Fibroblast of skin of left biceps (primary cell): ENCODE data around the gene CFAP92.
A peak's percentile ranks its signal among the peaks of the same experiment; 100 is the strongest.

ENCODE experiments used
- DNase-seq, 2 experiments: peaks; one replicate each; pipeline ENCODE4 v3.0.0-alpha.2; 2013; ENCODE audit warnings: low read depth in 2 of 2

Gene CFAP92

DNA sequence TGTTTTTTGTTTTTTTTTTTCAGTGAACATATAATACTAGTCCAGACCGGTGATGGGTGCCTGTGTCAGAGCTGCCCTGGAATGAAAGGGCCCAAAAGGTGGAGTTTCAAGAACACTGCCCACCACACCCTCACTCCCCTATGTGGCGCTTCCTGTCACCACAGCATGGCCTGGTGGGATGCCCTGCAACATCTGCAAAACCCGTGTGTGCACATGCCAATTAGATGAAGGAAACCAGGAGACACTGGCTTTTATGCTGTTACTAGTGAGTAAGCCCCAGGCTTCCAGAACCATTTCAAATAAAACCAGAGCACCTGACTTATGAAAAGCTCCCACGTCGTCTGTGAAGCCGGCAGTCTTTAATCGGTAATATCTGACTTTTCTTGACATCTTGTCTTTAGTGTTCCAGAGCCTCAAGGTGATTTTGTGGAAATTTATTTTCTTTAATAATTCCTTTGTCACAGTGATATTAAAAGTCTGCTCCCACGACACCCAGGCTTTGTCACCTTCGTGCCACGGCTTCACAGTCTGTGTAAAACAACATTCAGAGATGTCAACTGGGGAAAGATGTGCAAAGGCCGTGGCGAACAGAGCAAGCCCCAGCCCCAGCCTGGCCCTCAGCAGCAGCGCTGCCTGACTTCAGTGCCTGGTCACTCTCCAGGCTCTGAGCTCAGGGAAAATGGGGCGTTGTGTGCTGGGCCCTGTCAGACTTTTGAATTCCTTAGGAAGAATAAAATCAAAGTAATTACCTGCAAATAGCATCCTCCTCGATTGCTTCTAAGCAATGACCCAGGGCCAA lies 6.4 kb downstream of the CFAP92 start:
- no peak for DNase-seq

DNA sequence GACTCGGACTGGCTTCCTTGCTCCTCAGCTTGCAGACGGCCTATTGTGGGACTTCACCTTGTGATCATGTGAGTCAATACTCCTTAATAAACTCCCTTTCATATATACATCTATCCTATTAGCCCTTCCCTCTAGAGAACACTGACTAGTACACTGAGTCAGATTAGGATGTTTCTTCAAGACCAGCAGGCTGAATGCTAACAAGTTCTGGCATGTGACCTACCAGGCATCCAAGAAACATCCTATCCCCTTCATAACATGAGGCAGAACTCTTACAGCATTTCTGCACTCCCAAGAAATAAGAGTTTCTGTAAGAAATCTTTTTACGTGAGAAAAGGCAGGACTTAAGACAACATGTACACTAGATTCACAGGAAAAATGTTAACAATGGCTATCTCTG lies 9.3 kb downstream of the CFAP92 start:
- DNase-seq, result no peak

DNA sequence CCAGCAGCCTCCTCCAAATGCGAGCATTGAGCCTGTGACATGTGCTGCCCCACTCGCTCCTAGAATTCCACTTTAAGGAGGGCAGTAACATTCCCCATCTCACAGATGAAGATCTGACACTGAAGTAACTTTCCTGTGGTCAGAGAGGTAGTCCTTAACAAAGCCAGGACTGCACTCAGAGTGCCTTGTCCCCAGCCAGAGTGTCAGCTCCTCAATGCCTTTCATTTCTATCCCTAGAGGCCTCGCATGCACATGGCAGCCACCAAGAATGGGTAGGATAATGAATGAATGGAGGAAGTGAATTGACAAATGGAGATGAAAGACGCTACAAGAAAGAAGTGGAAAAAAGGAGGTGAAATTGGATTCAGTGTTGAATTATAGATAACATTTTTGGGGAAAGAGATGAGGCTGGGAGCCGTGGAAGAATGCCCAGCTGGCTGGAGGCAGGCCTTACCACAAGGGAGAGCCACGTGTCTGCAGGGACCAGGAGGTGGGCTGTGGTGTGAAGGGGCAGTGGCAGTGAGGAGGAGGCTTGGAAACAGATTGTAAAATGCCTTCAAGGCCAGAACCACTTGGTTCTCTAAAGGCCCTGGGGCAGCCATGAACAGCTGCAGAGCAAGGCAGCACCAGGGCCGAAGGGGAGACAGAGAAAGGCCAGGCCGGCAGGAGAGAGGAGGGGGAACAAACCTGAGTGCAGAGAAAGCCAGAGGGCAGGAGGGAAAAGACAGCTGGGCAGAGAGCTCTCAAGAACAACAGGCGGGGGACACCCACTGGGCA lies 10.4 kb downstream of the CFAP92 start:
- no peak for DNase-seq

DNA sequence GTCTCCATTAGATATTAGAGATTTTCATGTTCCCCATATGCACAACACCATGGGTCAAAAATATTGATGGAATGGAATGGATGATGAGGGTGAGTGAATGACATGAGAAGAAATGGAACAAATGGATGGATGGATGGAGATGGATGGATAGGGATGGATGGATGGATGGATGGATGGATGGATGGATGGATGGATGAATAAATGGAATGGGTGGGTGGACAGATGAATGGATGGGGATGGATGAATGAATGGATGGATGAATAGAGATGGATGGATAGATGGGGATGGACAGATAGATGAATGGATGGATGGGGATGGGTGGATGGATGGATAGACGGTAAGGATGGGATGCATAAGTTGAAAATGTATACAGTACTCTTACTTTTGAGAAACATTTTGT lies 18.6 kb downstream of the CFAP92 start:
- DNase-seq, result no peak

DNA sequence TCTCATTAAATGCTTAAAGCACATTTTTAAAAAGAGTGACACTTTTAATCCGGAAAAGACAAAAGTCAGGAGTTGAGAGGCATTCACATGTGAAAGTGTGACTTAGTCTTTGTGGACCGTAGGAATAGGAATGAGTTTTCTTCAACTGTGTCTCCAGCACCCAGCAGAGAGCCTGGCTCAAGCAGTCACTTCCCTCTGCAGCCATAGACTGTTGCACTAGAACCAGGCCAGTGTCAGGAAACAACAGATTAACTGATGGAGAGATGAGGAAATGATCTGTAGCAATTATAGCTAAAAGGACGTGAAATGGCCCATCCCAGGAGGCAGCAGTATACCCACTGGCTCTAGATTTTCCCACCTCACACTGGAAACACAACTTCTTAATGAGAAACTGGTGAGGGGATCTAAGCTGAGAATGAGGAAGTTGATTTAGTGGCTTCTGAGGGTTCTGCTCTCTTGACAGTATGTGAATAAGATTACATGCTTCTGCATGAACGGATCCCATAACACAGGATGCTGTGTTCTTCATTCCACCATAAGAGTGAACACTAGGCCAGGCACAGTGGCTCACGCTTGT lies 19.8 kb downstream of the CFAP92 start:
- no peak for DNase-seq

DNA sequence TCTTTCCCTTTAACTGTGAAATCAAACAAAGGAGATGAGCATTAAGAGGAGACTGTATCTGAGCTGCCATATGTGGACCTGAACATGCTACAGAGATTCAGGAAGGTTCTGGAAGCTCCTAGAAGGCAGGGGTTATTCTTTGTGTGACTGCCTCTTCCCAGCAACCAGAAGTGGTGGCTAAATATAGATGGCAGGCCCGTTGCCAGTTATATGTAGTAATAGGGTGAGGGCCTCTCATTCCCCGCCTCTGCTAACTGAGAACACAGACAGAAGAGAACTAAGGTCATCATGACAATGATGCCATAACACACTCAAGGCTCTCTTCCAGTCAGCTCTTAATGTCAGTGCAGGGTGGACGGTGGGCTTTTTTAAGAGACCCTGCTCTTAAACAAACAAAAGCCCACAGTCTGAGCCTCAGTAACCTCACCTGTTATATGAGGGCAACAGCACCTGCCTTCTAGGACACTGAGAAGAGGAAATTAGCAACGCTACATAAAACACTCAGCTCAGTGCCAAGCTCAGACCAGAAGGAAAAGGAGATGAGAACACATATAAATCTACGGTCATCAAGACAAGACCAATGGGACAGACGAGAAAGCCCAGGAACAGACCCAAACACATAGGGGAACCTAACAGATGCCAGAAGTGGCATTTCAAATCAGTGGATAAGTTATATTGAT lies 22.3 kb downstream of the CFAP92 start:
- DNase-seq, result peak in 1 of 2 experiments; percentile 2

DNA sequence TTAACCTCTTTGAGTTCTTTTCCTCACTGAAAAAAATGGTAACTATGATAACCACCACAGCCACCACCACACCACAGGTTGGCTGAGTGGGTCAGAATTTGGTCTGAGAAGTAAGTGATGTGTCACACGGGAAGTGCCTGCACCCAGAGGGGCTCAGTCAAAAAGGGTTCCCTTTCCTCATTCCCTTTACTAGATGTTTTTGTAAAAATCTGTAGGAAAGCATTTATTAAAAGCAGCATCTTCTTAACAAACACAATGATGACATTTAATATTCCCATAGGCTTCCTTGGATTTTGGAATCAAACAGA lies 23.2 kb downstream of the CFAP92 start:
- no peak for DNase-seq

DNA sequence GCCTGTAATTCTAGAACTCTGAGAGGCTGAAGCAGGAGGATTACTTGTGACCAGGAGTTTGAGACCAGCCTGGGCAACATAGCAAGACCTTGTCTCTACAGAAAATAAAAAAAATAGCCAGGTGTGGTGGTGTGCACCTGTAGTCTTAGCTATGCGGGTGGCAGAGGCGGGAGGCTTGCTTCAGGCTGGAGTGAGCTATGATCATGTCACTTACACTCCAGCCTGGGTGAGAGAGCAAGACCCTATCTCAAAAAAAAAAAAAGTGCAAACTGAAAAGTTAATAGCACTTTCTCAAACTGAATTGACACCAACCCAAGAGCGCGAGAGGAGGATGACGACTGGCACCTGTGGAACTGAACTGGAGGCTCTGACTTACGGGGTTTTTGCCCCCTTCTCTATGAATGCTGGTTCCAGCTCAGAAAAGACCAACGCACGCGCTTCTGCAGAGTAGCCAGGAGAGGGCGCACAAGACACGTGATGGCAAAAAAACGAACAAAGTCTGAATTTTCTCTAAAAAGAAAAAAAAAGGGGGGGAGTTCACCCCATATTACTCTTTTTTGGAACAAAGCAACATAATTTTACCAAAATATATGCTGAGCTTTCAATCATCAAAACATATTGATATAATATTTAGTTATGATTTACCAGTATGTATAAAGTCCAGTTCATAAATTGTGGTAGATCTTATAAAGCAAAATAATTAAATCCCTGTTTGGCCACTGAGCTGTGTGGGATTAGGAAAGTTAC lies 23.7 kb downstream of the CFAP92 start:
- peak in 1 of 2 experiments; percentile 1 for DNase-seq

DNA sequence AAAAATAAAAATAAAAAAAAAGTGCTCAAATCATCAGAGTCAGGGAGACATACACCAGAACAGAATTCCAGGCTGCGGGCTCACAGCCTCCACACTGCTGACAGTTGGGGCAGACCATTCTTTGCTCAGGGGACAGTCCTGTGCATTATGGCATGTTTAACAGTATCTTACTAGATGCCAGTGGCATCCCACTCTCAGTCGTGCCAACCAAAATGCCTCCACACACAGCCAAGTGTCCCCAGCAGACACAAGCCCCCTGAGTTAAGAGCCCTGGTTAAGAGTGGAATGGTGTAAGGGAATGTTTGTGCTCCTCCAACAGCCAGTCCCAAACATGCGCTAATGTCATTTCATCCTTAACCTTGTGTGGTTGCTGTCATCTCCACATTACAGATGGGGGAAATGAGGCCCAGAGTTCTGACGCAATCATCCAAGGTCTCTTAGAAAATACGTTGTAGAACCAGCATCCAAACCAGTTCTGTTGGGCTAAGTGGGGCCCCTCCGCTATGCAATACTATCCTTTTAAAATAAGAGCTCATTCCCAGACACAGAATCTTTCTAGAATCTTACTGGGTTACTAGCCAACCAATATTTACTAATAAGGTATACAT lies 26.0 kb downstream of the CFAP92 start:
- no peak for DNase-seq

DNA sequence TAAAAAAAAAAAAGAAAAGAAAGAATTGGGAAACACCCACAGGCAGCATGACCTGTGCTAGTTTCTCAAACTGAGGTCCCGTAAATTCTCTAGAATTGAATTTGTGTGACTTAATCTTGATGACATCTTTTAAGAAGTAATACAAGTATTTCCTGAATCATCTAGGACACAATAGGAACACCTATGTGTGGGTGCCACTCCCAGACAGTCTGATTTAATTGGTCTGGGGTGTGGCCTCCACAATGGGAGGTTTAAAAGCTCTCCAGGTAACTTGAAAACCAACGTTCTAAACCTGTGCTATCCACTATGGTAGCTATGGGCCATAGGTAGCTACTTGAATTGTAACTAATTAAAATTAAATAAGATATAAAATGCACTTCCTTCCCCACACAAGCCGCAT lies 28.1 kb downstream of the CFAP92 start:
- DNase-seq, result no peak

DNA sequence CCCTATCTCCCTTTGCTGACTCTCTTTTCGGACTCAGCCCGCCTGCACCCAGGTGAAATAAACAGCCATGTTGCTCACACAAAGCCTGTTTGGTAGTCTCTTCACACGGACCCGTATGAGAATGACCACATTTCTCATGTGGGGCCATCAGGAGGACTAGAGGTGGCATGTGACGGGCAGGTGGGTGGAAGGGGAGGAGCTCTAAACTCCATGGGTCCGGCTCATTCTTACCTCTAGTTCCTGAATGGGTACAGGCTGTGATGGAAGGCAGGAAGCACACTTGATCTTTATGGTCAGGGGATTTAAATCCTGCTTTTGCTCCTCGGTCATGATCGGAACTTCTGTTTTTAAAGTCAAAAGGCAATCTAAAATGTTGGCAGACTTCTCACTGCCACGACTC lies 28.6 kb downstream of the CFAP92 start:
- no peak for DNase-seq

DNA sequence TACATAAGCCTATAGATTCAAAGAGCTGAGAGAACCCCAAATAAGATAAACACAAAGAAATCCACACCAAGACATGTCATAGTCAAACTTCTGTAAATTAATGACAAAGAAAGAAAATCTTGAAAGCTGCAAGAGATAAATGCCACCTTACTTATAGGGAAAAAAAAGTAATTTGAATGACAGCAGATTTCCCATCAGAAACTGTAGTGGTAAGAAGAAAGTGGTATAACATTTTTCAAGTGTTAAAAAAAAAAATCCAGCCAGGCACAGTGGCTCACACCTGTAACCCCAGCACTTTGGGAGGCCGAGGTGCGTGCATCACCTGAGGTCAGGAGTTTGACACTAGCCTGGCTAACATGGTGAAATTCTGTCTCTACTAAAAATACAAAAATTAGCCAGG lies 37.4 kb downstream of the CFAP92 start:
- DNase-seq, result no peak

DNA sequence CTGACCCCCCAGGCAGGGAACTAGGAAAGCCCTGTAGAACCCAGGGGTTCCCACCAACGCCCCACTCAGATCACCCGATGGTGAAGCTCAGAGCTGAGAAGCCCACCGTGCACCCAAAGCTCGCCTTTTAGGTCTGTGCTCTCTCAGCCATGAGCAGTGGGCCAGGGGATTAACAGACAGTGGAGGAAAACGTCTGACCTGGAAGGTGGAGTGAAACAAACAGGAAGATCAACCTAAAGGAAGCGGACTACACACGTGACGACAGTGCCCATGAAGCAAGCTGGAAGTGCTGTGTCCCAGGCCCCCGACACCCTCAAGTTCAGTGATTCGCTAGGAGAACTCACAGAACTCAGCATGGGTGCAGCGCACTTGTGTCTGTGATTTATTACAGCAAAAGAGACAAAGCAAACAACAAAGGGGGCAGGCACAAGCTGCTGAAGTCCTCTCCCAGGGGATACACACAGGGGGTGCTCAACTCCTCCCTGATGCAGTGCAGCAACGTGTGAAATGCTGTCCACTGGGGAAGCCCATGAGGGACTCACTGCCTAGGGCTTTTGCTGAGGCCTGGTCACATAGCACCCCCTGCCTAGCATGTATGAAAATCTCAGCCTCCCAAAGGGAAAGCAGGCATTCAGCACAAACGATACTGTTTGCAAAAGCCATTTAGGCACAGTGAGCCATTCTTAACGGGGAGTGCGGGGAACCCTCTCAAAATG lies 43.5 kb downstream of the CFAP92 start:
- DNase-seq, result no peak

DNA sequence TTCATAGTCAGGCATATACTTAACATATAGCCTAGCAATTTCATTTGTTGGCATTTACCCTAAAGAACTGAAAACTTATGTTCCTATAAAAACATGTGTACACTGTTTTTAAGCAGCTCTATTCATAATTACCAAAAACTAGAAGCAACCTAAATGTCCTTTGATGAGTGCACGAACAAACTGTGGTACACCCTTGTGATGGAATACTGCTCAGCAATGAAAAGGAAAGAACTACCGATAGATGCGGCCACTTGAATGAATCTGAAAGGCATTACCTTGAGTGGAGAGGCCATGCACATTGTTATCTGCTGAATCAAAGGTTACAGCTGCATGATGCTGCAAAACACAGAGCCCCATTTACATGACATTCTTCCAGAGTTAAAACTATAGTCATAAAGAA lies 44.7 kb downstream of the CFAP92 start:
- DNase-seq, result no peak

DNA sequence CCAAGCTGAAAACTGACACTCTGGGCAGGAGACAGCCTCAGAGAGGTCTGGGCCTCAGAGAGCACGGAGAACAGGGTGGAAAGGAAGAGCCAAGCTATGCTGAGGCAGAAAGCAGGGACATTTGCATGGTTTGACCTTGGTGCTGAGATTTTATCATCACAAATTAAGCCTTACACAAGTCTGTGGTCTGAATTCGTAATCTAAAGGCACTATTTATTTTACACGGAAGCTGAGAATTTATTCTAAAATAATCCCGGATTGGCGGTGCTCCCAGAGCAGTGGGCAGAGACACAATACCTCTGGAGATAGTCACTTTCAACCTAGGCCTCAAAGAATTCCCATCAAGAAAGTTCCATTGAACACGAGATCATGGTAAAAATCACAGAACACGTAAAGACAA lies 47.5 kb downstream of the CFAP92 start:
- DNase-seq, result no peak

DNA sequence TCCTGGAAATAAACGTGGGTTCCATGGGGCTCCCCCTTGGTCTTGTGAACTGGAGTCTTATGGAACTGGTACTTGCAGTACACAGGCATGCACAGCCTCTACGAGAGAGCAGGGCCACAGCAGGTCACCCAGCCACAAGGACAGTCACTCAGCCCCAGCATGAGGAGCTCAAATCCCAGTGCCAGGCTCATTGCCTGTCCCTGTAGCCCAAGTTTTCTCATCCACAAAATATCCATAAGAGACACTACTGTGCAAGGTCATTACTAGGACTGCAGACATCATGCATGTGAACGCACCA lies 48.0 kb downstream of the CFAP92 start:
- no peak for DNase-seq

DNA sequence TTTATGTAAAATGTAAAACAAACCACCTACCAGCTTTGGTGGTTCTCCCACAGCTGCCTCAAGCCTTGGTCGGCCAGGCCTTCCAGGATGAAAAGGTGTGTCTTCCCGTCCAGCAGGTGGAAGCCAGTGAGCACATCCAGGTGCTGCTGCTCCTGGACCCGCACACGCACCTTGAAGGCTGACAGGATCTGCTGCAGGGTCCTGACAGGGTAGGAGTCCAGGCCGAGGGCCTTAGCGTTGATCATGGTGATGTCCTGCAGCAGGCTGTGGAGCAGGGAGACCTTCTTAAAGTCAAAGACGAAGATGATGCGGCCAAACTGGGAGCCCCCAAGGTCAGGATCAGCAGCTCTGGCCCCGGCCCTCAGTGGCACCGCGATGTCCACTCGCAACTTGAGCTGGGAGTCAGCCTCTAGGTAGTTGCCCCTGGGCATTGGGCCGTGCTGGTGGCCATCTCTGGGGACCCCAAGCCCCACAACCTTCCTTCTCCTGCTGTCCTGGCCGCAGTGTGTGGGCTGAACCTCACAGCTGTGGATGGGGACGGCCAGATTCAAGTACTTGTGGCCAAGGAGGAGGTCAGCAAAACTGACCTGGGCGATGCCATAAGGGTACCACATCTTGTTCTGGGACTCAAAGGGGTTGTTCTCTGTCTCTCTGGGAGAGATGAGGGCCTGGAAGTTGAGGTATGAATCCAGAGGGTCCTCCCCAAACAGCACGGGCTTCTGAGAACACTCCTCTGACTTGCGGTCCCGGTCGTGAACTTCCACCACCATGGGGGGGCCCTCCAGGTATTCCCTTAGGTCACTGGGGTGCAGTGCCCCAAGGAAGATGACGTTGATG lies 48.6 kb downstream of the CFAP92 start:
- DNase-seq, result no peak

DNA sequence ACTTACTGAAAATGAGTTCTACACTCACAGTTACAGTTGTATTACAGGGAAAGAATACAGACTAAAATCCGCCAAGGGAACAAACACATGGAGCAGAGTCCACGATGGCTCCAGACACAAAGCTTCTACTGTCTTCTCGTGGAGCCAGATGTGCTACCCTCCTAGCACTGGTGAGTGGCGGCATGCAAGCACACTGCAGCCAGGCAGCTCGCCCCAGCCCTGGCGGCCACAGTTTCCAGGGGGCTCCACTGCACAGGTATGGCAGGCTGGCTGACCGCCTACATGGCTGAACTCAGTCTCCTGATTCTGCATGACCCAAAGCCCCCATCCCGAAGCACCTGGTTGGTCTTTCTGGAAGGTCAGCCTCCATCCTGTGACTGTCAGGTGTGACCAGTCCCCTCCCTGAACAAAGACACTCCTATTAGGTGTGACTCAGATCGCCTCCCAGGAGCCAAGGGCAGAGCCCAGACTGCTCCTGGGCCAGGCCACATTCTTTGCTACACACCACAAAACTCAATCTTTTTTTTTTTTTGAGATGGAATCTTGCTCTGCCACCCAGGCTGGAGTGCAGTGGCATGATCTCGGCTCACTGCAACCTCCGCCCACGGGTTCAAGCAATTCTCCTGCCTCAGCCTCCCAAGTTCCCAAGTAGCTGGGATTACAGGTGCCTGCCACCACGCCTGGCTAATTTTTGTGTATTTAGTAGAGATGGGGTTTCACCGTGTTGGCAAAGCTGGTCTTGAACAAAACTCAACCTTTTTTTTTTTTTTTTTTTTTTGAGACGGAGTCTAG lies 51.5 kb downstream of the CFAP92 start:
- no peak for DNase-seq

DNA sequence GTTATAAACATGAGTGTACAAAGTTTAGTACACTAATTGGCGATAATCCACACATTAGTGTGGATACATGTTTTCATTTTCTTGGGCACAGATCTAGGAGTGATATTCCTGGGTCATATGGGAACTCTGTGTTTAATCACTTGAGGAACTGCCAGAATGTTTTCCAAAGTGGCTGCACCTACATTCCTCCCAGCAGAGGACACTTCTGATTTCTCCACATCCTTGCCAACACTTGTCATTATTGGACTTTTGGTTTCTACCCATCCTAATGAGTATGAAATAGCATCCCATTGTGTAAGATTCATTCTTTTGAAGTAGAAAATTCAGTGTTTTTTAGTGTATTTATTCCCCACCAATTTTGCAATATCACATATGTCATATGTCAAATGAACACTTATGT lies 53.6 kb downstream of the CFAP92 start:
- DNase-seq, result no peak
